A549 (cell line): Measurements from ENCODE around the gene PSRC1. TPM values are rescaled to one million over a fixed set of nuclear protein-coding genes. Genes with fewer than 3 reads are reported as not detected.

Experiments
- ATAC-seq, 2 experiments: fragments of 200-7000 bp in 1 of 2; fragments of >200 bp in 1 of 2; cut with Nextera tagmentation in 1 of 2; cut with Tn5 transposase in 1 of 2; 3 replicates each; pipeline versions ENCODE4 v1.8.0 to v1.9.1; 2018 to 2020; ENCODE audit warnings: mild to moderate bottlenecking in 1 of 2, moderate library complexity in 1 of 2
- CTCF ChIA-PET: fragments of 300-600 bp; sonication (Branson Sonifier 250); formaldehyde crosslinking; extraction: SDS; loops from one replicate; lab custom pipeline; 2021; ENCODE audit warnings: antibody characterized with exemption, inconsistent platforms; lab: Yijun Ruan, JAX
- POLR2A ChIA-PET: fragments of 350-600 bp; formaldehyde crosslinking; extraction: SDS; loops from one replicate; lab custom pipeline; 2021; ENCODE audit warnings: antibody characterized with exemption, inconsistent platforms; lab: Yijun Ruan, JAX
- DNase-seq, 2 experiments: peaks; one replicate each; pipeline versions ENCODE4 v3.0.0 to v3.0.0-alpha.2; 2011 to 2016; ENCODE audit warnings: low read depth in 1 of 2, low spot score in 1 of 2
- FAIRE-seq: peaks from 2 replicates; lab custom pipeline; 2011; peaks lifted over from hg19 to GRCh38; lab: Jason Lieb, UNC
- H3K27ac ChIP-seq, 2 experiments: fragments of >200 bp; sonication (Bioruptor Twin); formaldehyde crosslinking; 3 replicates each; pipeline ENCODE4 v1.5.1; 2016 to 2017
- H3K4me1 ChIP-seq: fragments of >200 bp; sonication (Bioruptor Twin); formaldehyde crosslinking; 3 replicates; pipeline ENCODE4 v1.6.1; 2016
- H3K4me2 ChIP-seq: fragments of >200 bp; sonication (Bioruptor Twin); formaldehyde crosslinking; 3 replicates; pipeline ENCODE4 v1.6.1; 2016
- H3K4me3 ChIP-seq: fragments of >200 bp; sonication (Bioruptor Twin); formaldehyde crosslinking; 3 replicates; pipeline ENCODE4 v1.5.1; 2016
- H3K9me3 ChIP-seq: fragments of >200 bp; sonication (Bioruptor Twin); formaldehyde crosslinking; 3 replicates; pipeline ENCODE4 v1.6.1; 2016
- CBX8 ChIP-seq: fragments of 200-600 bp; sonication (generic); IDR thresholded peaks from 2 replicates; pipeline ENCODE4 v1.6.1; 2016
- CEBPB ChIP-seq, 2 experiments: fragments of >200 bp in 1 of 2; sonication (Bioruptor Twin) in 1 of 2; formaldehyde crosslinking in 1 of 2; IDR thresholded peaks; 2 replicates each; pipeline ENCODE4 v1.6.1; 2012 to 2016
- CHD4 ChIP-seq: fragments of 200-600 bp; sonication (generic); IDR thresholded peaks from 2 replicates; pipeline ENCODE4 v1.6.1; 2016; ENCODE audit warnings: antibody characterized with exemption, mild to moderate bottlenecking, borderline replicate concordance
- EHMT2 ChIP-seq: fragments of 200-600 bp; sonication (generic); IDR thresholded peaks from 2 replicates; pipeline ENCODE4 v1.6.1; 2016; ENCODE audit warnings: antibody characterized with exemption, low read depth, mild to moderate bottlenecking, moderate library complexity
- ELK1 ChIP-seq: fragments of 150-350 bp; IDR thresholded peaks from 2 replicates; pipeline ENCODE4 v1.6.1; 2014; ENCODE audit warnings: low read depth, mild to moderate bottlenecking, low read length
- HDAC2 ChIP-seq: fragments of 200-600 bp; sonication (generic); IDR thresholded peaks from 2 replicates; pipeline ENCODE4 v1.6.1; 2016
- HOXA7 ChIP-seq: fragments of 250-450 bp; sonication (Bioruptor Pico); IDR thresholded peaks from 2 replicates; pipeline ENCODE4 v1.5.0; 2020; ENCODE audit warnings: mild to moderate bottlenecking, moderate library complexity
- MAZ ChIP-seq: fragments of 150-350 bp; IDR thresholded peaks from 2 replicates; pipeline ENCODE4 v1.6.1; 2014; ENCODE audit warnings: antibody characterized with exemption, low read depth, low read length, borderline replicate concordance
- PHF8 ChIP-seq: fragments of 200-600 bp; sonication (generic); IDR thresholded peaks from 2 replicates; pipeline ENCODE4 v1.6.1; 2016; ENCODE audit warnings: low read depth, mild to moderate bottlenecking, antibody characterized with exemption, moderate library complexity, borderline replicate concordance
- POLR2AphosphoS2 ChIP-seq: conservative IDR thresholded peaks from 2 replicates; pipeline ENCODE4 v1.6.1; 2012; ENCODE audit warnings: low read length, improper control_type of control experiment, inconsistent platforms
- RARB ChIP-seq: fragments of 250-450 bp; sonication (Bioruptor Pico); IDR thresholded peaks from 2 replicates; pipeline ENCODE4 v1.8.0; 2021; ENCODE audit warnings: mild to moderate bottlenecking, moderate library complexity
- SREBF2 ChIP-seq: fragments of 450-650 bp; IDR thresholded peaks from 2 replicates; pipeline ENCODE4 v1.6.1; 2014; ENCODE audit warnings: mild to moderate bottlenecking, moderate library complexity
- ZFP36 ChIP-seq: fragments of 450-650 bp; IDR thresholded peaks from 2 replicates; pipeline ENCODE4 v1.6.1; 2014; ENCODE audit warnings: borderline replicate concordance; ENCODE audit not compliant: partially characterized antibody
- WGBS: methylation state at CpG from one replicate; pipeline ENCODE4 v1.1.6; 2017; ENCODE audit errors: missing lambda C conversion rate; 5-methylcytosine and 5-hydroxymethylcytosine counted together
- polyA plus RNA-seq, 4 experiments: library from polyadenylated mRNA; depleted of rRNA in 3 of 4; stranded (reverse); fragments of >200 nt; fragmentation: RNase III in 1 of 4; extraction: RNeasy Plus Mini Kit Qiagen cat#74134 plus additional on column Dnase treatment in 1 of 4; gene quantifications; 2 replicates in 3 of 4; 3 replicates in 1 of 4; pipeline ENCODE4 v1.2.3, GENCODE V29; 2011 to 2017
- TF ChIP-seq, protein P1 (sequence below): fragments of >200 bp; sonication (Bioruptor Twin); formaldehyde crosslinking; IDR thresholded peaks from 3 replicates; pipeline ENCODE4 v1.5.1; 2016
- TF ChIP-seq, protein P2 (sequence below): IDR thresholded peaks from 2 replicates; pipeline ENCODE4 v1.6.1; 2012; ENCODE audit warnings: low read depth, borderline replicate concordance

Gene PSRC1
- polyA plus RNA-seq, 2 of the 4 experiments (the other 2 are of a cell fraction) = 15.3 to 21.5 TPM

DNA sequence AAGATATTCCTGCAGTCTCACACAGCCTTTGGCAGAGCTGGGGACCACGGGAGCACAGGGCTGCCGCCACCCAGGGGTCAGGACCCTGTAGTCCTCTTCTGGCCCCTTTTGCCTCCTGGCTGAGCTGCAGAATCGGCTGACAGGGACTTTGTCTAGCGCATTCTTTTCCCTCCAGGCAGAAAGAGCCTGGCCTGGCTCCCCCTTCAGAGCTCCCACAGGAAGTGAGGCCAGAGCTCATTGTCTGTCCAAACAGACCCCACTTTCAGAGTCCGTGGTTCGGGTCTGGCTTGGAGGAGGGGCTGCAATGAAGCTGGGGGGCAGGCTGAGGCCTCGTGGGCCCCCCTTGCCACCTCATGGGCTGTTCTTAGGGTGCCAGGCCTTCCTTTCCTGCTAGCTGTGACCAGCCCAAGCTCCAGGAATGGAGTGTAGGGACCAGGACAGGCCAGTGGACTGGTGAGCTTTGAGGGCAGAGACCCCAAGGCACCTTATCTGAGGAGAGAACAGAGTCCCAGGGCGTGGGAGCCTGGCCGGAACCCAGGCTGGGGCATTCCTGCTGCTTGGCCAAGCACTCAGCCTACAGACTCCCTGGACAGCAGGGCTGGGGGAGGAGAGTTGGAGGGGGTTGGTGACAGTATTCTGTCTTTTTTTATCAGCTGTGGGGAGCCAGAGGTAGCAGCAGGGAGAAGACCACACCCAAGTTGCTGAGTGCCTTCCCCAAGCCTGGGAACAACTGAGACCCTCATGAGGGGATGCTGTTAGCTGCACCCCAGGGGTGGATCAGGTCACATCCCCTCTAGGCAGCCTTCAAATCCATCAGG, 28.9 kb downstream of the PSRC1 start:
- no peak overlapping the region for H3K4me3 ChIP-seq
- ChIA-PET POLR2A (interaction anchor here (1.0 kb wide), 1 partner anchor 40 kb away, joined by 3 read pairs; the partner anchor contains the start of gene SARS1), CTCF (interaction anchor here (0.6 to 4.6 kb wide), 11 partner anchors 10 to 279 kb away, joined by 3 to 29 read pairs (median 3); partner anchors contain the start of gene SORT1)
- FAIRE-seq (no peak), DNase-seq (no peak), ATAC-seq (no peak)
- H3K4me2 ChIP-seq = peak overlapping the region; percentile 53
- 62% methylated on average over 8 of the region's 9 CpGs for WGBS
- H3K9me3 ChIP-seq = no peaks in the 10 kb centered on the region
- TF ChIP-seq, protein P1, sequence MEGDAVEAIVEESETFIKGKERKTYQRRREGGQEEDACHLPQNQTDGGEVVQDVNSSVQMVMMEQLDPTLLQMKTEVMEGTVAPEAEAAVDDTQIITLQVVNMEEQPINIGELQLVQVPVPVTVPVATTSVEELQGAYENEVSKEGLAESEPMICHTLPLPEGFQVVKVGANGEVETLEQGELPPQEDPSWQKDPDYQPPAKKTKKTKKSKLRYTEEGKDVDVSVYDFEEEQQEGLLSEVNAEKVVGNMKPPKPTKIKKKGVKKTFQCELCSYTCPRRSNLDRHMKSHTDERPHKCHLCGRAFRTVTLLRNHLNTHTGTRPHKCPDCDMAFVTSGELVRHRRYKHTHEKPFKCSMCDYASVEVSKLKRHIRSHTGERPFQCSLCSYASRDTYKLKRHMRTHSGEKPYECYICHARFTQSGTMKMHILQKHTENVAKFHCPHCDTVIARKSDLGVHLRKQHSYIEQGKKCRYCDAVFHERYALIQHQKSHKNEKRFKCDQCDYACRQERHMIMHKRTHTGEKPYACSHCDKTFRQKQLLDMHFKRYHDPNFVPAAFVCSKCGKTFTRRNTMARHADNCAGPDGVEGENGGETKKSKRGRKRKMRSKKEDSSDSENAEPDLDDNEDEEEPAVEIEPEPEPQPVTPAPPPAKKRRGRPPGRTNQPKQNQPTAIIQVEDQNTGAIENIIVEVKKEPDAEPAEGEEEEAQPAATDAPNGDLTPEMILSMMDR = no peak
- TF ChIP-seq EHMT2 (no peak), CBX8 (no peak), MAZ (no peak), ZFP36 (no peak), CHD4 (no peak)
- peaks cover 17% of the 10 kb centered on the region for H3K4me1 ChIP-seq
- peak overlapping the region in 1 of 2 experiments; percentile 69; a peak in 3 of 6 replicates for H3K27ac ChIP-seq

GRCh38 chr1:109252893-109253802, 29.8 kb downstream of the PSRC1 start:
- no peak overlapping the region for H3K4me3 ChIP-seq
- ATAC-seq (no peak), DNase-seq (no peak), FAIRE-seq (no peak)
- peak overlapping the region in 1 of 2 experiments; percentile 69; a peak in 2 of 6 replicates for H3K27ac ChIP-seq
- ChIA-PET POLR2A (interaction anchor here (1.0 kb wide), 1 partner anchor 40 kb away, joined by 3 read pairs; the partner anchor contains the start of gene SARS1), CTCF (interaction anchor here (0.7 to 4.6 kb wide), 7 partner anchors 10 to 279 kb away, joined by 3 to 29 read pairs (median 3); partner anchors contain the start of gene SORT1)
- 90% methylated on average over 33 of the region's 33 CpGs for WGBS
- TF ChIP-seq RARB (CRISPR knock-in tag) (no peak), CEBPB (IDR thresholded peaks at IDR 0.05) (no peak), PHF8 (no peak), SREBF2 (no peak), ELK1 (no peak), MAZ (no peak)
- TF ChIP-seq, protein P2, sequence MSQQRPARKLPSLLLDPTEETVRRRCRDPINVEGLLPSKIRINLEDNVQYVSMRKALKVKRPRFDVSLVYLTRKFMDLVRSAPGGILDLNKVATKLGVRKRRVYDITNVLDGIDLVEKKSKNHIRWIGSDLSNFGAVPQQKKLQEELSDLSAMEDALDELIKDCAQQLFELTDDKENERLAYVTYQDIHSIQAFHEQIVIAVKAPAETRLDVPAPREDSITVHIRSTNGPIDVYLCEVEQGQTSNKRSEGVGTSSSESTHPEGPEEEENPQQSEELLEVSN = no peak
- TF ChIP-seq, all 56 proteins: peak for 0
- Histone ChIP-seq H3K4me2 (peak overlapping the region; percentile 53; the same call in 1 of the 3 replicates), H3K9me3 (no peaks in the 10 kb centered on the region), H3K4me1 (peaks cover 20% of the 10 kb centered on the region)

DNA sequence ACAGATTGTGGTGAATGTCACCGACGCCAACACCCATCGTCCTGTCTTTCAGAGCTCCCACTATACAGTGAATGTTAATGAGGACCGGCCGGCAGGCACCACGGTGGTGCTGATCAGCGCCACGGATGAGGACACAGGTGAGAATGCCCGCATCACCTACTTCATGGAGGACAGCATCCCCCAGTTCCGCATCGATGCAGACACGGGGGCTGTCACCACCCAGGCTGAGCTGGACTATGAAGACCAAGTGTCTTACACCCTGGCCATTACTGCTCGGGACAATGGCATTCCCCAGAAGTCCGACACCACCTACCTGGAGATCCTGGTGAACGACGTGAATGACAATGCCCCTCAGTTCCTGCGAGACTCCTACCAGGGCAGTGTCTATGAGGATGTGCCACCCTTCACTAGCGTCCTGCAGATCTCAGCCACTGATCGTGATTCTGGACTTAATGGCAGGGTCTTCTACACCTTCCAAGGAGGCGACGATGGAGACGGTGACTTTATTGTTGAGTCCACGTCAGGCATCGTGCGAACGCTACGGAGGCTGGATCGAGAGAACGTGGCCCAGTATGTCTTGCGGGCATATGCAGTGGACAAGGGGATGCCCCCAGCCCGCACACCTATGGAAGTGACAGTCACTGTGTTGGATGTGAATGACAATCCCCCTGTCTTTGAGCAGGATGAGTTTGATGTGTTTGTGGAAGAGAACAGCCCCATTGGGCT, 30.6 kb downstream of the PSRC1 start:
- no peaks in the 10 kb centered on the region for H3K9me3 ChIP-seq
- POLR2A ChIA-PET = no interaction called here
- H3K27ac ChIP-seq = no peak overlapping the region
- 94% methylated on average over 16 of the region's 31 CpGs for WGBS
- H3K4me3 ChIP-seq = no peak overlapping the region
- H3K4me2 ChIP-seq = no peak overlapping the region
- FAIRE-seq = no peak
- CTCF ChIA-PET = interaction anchor here (0.6 to 4.6 kb wide), 5 partner anchors 8 to 238 kb away, joined by 3 to 29 read pairs (median 3); partner anchors contain the start of gene SORT1
- no peak for DNase-seq
- ATAC-seq = no peak
- TF ChIP-seq HOXA7 = no peak
- TF ChIP-seq HDAC2 = no peak
- no peak for TF ChIP-seq POLR2AphosphoS2
- H3K4me1 ChIP-seq = peaks cover 20% of the 10 kb centered on the region
